Measurements from ENCODE around the gene MACROD1. TPM values are rescaled to one million over a fixed set of nuclear protein-coding genes. Genes with fewer than 3 reads are reported as not detected.

The MACROD1 gene
- total and polyA plus RNA-seq, 9 of the 15 experiments (the other 6 are each of a cell fraction or from before 2014, with no cell fraction given), result 1.1 to 60.0 (median 26.4) TPM

DNA sequence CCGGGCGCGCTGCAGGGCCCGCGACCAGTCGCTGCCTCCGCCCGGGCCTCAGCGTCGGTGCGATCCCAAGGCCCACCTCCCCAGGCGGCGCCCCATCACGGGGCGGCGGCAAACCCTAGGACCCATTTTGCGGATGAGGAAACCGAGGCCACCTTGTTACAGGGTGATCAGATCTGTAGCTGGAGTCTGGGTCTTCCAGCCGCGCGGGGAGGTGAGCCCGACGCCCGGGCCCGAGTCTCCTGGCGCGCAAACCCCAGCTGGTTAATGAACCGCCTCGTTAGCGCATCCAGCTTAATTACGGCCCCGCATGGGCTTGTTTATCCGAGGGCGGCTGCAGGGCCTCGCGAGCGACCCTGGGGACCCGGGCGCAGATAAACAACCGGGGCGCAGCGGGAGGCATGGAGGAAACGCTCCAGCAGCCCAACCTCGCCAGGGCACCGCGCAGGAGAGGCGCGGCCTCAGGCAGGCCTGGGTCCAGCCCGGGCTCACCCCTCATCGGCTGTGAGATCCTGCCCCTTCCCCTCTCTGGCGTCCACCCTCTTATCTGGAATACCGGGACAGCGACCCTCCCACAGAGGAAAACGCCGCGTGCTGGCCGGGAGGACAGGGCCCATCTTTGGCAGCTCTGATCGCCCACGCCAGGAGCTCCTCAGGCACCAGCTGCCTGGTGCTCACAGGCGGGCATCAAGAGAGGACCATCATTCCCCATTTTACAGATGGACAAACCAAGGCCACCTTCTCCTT lies 165.0 kb downstream of the MACROD1 start:
- in situ Hi-C loops (cut with MboI), result no loop called here
- peaks cover 0 to 69% of the 10 kb centered on the region in 2 experiments; a peak in 2 of 5 replicates for H3K4me1 ChIP-seq (replicated peaks in 1 of 2; ENCODE audit: control insufficient read depth in 2 of 2, insufficient read depth in 2 of 2, low read length in 2 of 2)
- POLR2A ChIA-PET, result interaction anchor here (1.2 to 2.8 kb wide), 2 partner anchors 10 to 16 kb away, joined by 4 to 12 read pairs; no protein-coding TSS in a partner anchor
- no TSS peak for BruUV-seq (replicated peaks)
- 86% methylated on average over 30 of the region's 60 CpGs for WGBS (ENCODE audit: insufficient coverage, low coverage, missing lambda C conversion rate)
- no peak overlapping the region for H3K9ac ChIP-seq (ENCODE audit: insufficient read depth in 1 of 2, low read depth in 2 of 2, low read length in 2 of 2)
- no peak overlapping the region for H3K4me3 ChIP-seq
- no peaks in the 10 kb centered on the region for H3K9me1 ChIP-seq (ENCODE audit: control insufficient read depth, insufficient read depth, low read length)
- H3K4me2 ChIP-seq (ENCODE audit: insufficient read depth, low read length), result no peak overlapping the region
- CTCF ChIA-PET (ENCODE audit: low intra/inter-chr PET ratio), result no interaction called here
- H3K27me3 ChIP-seq (ENCODE audit: control insufficient read depth in 2 of 2, insufficient read depth in 2 of 2, low read length in 2 of 2), result no peaks in the 10 kb centered on the region
- H3K36me3 ChIP-seq (ENCODE audit: control insufficient read depth, insufficient read depth, low read length), result peaks cover 51% of the 10 kb centered on the region; the same call in 2 of the 3 replicates
- ATAC-seq, result no peak
- no peak overlapping the region for H2AFZ ChIP-seq (ENCODE audit: low read depth, low read length)
- no peaks in the 10 kb centered on the region for H3K79me2 ChIP-seq (ENCODE audit: control insufficient read depth, insufficient read depth, low read length)
- intact Hi-C loops (cut with micrococcal nuclease), result loop anchor here (10.0 kb wide), 2 partner anchors 94 to 144 kb away; no protein-coding TSS in a partner anchor
- peaks cover 26% of the 10 kb centered on the region for H4K20me1 ChIP-seq (replicated peaks; ENCODE audit: control insufficient read depth, insufficient read depth, low read length)
- no peak for FAIRE-seq
- H3K27ac ChIP-seq (ENCODE audit: extremely low read depth, low read depth, low read length), result no peak overlapping the region
- no peaks in the 10 kb centered on the region for H3K9me3 ChIP-seq (replicated peaks; ENCODE audit: control insufficient read depth, insufficient read depth, low read depth, low read length)
- DNase-seq (ENCODE audit: extremely low read depth in 1 of 4, low spot score in 3 of 4), result no peak
- no peak for TF ChIP-seq HMGN3 (IDR thresholded peaks at IDR 0.05; ENCODE audit: borderline replicate concordance, extremely low read depth, insufficient read length, low read depth, low read length)
- no peak for TF ChIP-seq BHLHE40 (IDR thresholded peaks at IDR 0.05; ENCODE audit: low read length)
- TF ChIP-seq AFF1 (IDR thresholded peaks at IDR 0.05; ENCODE audit: low read depth in 1 of 2, partially characterized antibody in 2 of 2), result no peak
- no peak for TF ChIP-seq HEY1 (CRISPR knock-in tag; IDR thresholded peaks at IDR 0.05; ENCODE audit: borderline replicate concordance)
- no peak for TF ChIP-seq ZEB2 (IDR thresholded peaks at IDR 0.05)
- TF ChIP-seq NCOA1 (IDR thresholded peaks at IDR 0.05; ENCODE audit: low read depth), result no peak
- peak; percentile 96 for TF ChIP-seq RBM25 (IDR thresholded peaks at IDR 0.05; ENCODE audit: low read depth, low read length, severe bottlenecking)
- no peak for TF ChIP-seq ARNT (IDR thresholded peaks at IDR 0.05)
- no peak for TF ChIP-seq SAFB (IDR thresholded peaks at IDR 0.05; ENCODE audit: borderline replicate concordance, low read depth, low read length)
- no peak for TF ChIP-seq CBFB (CRISPR knock-in tag; IDR thresholded peaks at IDR 0.05)
- no peak for TF ChIP-seq AFF4 (CRISPR knock-in tag; IDR thresholded peaks at IDR 0.05)
- TF ChIP-seq POLR2G (IDR thresholded peaks at IDR 0.05; ENCODE audit: low read depth, low read length), result peak; percentile 63; the same call in 1 of the 2 replicates
- TF ChIP-seq ZFX (CRISPR knock-in tag; IDR thresholded peaks at IDR 0.05), result no peak
- peak; percentile 78; the same call in 1 of the 2 replicates for TF ChIP-seq HNRNPL (IDR thresholded peaks at IDR 0.05; ENCODE audit: low read depth, low read length)
